Diencephalon (tissue), 1 donor: ENCODE measurements around the gene PLP1. TPM values are rescaled to one million over a fixed set of nuclear protein-coding genes. Genes with fewer than 3 reads are reported as not detected.

Source experiments
- total RNA-seq: library from RNA; depleted of rRNA; stranded (reverse); fragments of >200 nt; gene quantifications from one replicate; pipeline ENCODE4 v1.2.3, GENCODE V29; 2014

The PLP1 gene
- 43.8 TPM for total RNA-seq

GRCh38 chrX:103776546-103776945 lies at the start of gene PLP1:
Gene PLP1, plus strand, starts transcription at chrX:103776840. Its CDS starts 156 bp downstream, at chrX:103776996.

GRCh38 chrX:103831803-103832544 lies 55.3 kb downstream of the PLP1 start, which contains the start of gene RAB9B:
Gene RAB9B, minus strand, starts transcription at chrX:103832257. Its CDS starts 6,473 bp downstream, at chrX:103825784.

Other genes with a start within 250 kb of the PLP1 start
- 62.1 TPM for gene TCEAL4, start 191.3 kb upstream of the PLP1 start, total RNA-seq
- gene TCEAL3, start 168.9 kb upstream of the PLP1 start, total RNA-seq: 21.0 TPM
- gene TCEAL1, start 147.9 kb upstream of the PLP1 start, total RNA-seq: 47.3 TPM
- 378 TPM for gene MORF4L2, start 90.1 kb upstream of the PLP1 start, total RNA-seq
- not detected for gene TMEM31, start 65.9 kb upstream of the PLP1 start, total RNA-seq
- 46.6 TPM for gene RAB9B, start 55.4 kb downstream of the PLP1 start, total RNA-seq
- 22.4 TPM for gene TMSB15B, start 185.8 kb downstream of the PLP1 start, total RNA-seq
- not detected for gene H2BW1, start 236.9 kb downstream of the PLP1 start, total RNA-seq